Parathyroid adenoma (tissue), 2 donors: Measurements from ENCODE around the gene DNAAF8.

Experiments used
- H2AFZ ChIP-seq: fragments of 300-600 bp; sonication (generic); one replicate; pipeline ENCODE4 v1.7.0; 2017; ENCODE audit warnings: antibody characterized with exemption, mild to moderate bottlenecking
- H3K27ac ChIP-seq: fragments of 300-600 bp; sonication (generic); one replicate; pipeline ENCODE4 v1.7.0; 2017
- H3K27me3 ChIP-seq: fragments of 300-600 bp; sonication (generic); one replicate; pipeline ENCODE4 v1.7.0; 2017; ENCODE audit warnings: low read length; ENCODE audit not compliant: control insufficient read depth, insufficient read depth
- H3K36me3 ChIP-seq: fragments of 300-600 bp; sonication (generic); one replicate; pipeline ENCODE4 v1.7.0; 2017; ENCODE audit warnings: low read length; ENCODE audit not compliant: control insufficient read depth, insufficient read depth
- H3K4me1 ChIP-seq: fragments of 300-600 bp; sonication (generic); one replicate; pipeline ENCODE4 v1.7.0; 2017; ENCODE audit warnings: control low read depth
- H3K4me2 ChIP-seq: fragments of 300-600 bp; sonication (generic); one replicate; pipeline ENCODE4 v1.7.0; 2017; ENCODE audit warnings: low read length
- H3K4me3 ChIP-seq: fragments of 300-600 bp; sonication (generic); one replicate; pipeline ENCODE4 v1.7.0; 2017; ENCODE audit warnings: low read depth, low read length
- H3K79me2 ChIP-seq: fragments of 300-600 bp; sonication (generic); one replicate; pipeline ENCODE4 v1.7.0; 2017; ENCODE audit warnings: control low read depth
- H3K9ac ChIP-seq: fragments of 300-600 bp; sonication (generic); one replicate; pipeline ENCODE4 v1.7.0; 2017; ENCODE audit warnings: mild to moderate bottlenecking
- H3K9me3 ChIP-seq: fragments of 300-600 bp; sonication (generic); one replicate; pipeline ENCODE4 v1.7.0; 2017; ENCODE audit warnings: low read length; ENCODE audit not compliant: control insufficient read depth
- TF ChIP-seq, protein P1 (sequence below): fragments of 300-600 bp; sonication (generic); IDR thresholded peaks from one replicate; pipeline ENCODE4 v1.7.0; 2017; ENCODE audit warnings: antibody characterized with exemption, mild to moderate bottlenecking
- donor health status: primary hyperparathyroidism.

DNAAF8 gene

DNA sequence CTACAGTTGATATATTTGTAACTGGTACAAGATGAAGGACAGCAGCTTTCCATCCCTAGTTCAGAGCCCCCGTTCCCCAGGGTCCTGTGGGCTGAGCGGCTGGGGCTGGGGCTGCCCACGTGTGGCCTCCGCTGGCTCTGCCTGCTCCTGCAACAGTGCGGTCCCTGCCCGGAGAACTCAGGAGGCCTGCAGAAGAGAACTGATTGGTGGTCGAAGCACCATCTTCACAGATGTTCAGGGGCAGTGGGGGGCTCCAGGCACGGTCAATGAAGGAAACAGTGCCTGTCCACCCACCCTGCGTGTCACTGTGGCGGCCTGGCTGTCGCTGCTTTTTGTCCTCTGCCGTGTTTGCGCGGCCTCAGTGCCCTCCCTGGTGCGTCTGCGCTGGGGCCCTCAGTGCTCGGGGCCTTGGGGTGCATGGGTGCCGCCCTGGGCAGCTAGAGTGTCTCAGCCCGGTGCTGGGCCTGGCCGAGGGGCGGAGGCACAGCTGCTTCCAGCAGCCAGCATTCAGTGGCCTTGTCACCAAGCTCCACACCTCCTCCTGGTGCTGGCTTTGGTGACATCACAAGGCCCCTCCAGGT lies 45.2 kb upstream of the DNAAF8 start:
- no peak overlapping the region for H3K9ac ChIP-seq
- H3K36me3 ChIP-seq: no peaks in the 10 kb centered on the region
- no peaks in the 10 kb centered on the region for H3K9me3 ChIP-seq
- peaks cover 4% of the 10 kb centered on the region for H3K79me2 ChIP-seq
- no peak overlapping the region for H2AFZ ChIP-seq
- H3K4me2 ChIP-seq: no peak overlapping the region
- H3K4me1 ChIP-seq: no peaks in the 10 kb centered on the region
- H3K4me3 ChIP-seq: no peak overlapping the region
- TF ChIP-seq, protein P1, sequence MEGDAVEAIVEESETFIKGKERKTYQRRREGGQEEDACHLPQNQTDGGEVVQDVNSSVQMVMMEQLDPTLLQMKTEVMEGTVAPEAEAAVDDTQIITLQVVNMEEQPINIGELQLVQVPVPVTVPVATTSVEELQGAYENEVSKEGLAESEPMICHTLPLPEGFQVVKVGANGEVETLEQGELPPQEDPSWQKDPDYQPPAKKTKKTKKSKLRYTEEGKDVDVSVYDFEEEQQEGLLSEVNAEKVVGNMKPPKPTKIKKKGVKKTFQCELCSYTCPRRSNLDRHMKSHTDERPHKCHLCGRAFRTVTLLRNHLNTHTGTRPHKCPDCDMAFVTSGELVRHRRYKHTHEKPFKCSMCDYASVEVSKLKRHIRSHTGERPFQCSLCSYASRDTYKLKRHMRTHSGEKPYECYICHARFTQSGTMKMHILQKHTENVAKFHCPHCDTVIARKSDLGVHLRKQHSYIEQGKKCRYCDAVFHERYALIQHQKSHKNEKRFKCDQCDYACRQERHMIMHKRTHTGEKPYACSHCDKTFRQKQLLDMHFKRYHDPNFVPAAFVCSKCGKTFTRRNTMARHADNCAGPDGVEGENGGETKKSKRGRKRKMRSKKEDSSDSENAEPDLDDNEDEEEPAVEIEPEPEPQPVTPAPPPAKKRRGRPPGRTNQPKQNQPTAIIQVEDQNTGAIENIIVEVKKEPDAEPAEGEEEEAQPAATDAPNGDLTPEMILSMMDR: no peak
- H3K27ac ChIP-seq: no peak overlapping the region
- no peaks in the 10 kb centered on the region for H3K27me3 ChIP-seq

DNA sequence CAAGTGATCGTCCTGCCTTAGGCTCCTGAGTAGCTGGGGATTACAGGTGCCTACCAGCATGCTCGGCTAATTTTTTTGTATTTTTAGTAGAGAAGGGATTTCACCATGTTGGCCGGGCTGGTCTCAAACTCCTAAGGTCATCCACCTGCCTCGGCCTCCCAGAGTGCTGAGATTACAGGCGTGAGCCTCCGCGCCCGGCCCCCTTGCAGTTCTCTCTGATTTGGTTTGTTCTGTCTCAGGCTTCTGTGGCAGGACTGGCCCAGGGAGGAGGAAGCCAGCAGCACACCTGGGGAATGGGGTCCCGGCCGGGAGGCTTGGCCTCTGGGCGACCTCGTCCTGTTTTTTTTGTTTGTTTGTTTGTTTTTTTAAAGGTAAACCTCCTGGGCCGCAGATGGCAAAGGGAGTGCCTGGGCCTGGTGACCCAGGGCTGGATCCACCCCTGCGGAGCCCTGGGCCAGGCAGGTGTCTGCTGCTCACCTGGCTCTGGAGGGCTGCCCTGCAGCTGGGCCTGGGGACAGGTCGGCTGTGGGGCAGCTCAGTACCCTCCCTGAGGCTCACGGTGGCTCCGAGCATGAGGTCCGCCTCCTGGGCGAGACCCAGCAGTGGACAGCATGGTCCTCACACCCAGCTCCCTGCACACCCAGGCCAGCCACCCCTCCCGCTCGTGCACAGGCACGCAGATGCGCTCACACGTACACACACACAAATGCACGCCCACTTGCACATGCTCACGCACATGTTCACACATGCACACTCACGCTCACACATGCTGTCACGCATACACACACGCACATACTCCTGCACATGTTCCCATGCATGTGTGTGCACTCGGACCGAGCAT lies 44.3 kb upstream of the DNAAF8 start:
- Histone ChIP-seq H3K79me2 (no peaks in the 10 kb centered on the region), H3K27me3 (no peaks in the 10 kb centered on the region), H2AFZ (no peak overlapping the region), H3K4me1 (no peaks in the 10 kb centered on the region), H3K4me2 (no peak overlapping the region), H3K36me3 (no peaks in the 10 kb centered on the region), H3K9me3 (no peaks in the 10 kb centered on the region), H3K4me3 (no peak overlapping the region), H3K27ac (no peak overlapping the region), H3K9ac (no peak overlapping the region)
- TF ChIP-seq, protein P1: no peak

DNA sequence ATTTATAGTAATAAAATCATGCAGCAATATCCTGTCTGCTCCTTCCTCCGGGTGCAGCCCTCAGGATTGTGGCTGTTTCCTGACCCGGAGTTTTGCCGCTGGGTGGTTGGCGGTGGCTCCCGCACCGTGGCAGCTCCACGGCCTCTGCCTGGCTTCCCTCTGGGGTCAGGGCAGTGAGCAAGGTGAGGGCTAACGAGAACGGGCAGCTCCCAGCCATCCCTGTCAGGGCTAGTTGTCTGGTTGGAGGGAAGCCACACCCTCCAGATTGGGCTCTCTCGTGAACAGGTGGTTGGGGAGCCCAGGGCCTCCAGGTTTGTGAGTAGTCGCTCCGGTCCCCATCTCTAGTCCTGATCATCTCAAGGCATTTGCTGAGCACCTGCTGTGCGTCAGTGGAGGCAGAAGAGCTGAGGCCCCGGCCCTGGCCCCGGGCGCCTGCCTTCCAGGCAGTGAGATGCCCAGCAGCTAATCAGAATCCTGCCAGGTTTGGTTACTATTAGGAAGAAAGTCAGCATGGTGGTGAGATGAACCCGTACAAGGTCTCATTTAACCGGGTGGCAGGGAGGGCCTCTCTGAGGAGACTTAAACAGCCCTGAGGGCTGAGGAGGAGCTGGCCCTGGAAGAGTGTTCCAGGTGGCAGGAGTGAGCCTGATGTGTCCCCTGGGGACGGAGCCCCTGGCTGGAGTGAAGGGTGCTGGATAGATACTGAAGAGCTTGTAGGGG lies 43.2 kb upstream of the DNAAF8 start:
- no peak overlapping the region for H3K4me3 ChIP-seq
- H2AFZ ChIP-seq: no peak overlapping the region
- H3K79me2 ChIP-seq: no peaks in the 10 kb centered on the region

DNA sequence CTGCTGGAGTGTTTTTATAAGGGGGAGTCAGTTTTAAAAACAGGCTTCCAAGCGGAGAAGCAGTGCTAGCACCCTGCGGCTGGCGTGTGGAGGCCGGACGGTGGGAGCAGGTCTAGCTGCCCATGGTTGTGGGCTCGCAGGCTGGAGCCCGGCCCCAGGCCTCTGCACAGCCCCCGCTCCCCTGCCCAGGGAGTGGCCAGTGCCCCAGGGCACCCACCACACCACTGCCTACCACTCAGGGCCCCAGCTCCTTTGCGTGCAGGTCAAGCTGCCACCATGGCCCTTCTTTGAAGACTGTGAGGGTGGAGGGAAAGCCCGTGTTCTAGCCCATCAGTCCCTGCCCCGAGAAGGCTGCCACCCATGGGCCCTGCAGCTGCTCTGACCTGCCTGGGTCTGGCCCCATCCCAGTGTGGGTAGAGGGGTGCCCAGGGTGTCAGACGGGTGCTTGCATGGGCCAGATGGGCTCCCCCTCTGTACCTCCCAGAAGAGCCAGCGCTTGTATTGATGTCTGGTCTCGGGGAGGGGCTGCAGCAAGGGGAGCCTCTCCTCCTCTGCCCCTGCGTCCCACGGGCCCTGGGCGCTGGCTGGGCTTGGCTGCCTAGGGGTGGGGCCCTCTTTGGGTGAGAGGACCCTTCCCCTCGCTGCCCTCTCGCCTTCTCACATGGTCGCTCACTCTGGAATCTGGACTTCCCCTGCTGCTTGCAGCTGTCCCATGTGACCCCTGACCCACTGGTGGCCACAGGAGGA lies 42.5 kb upstream of the DNAAF8 start:
- Histone ChIP-seq H3K27me3 (no peaks in the 10 kb centered on the region), H3K4me2 (no peak overlapping the region), H3K9ac (no peak overlapping the region), H3K79me2 (no peaks in the 10 kb centered on the region), H3K36me3 (no peaks in the 10 kb centered on the region), H2AFZ (no peak overlapping the region), H3K27ac (no peak overlapping the region), H3K9me3 (no peaks in the 10 kb centered on the region), H3K4me1 (no peaks in the 10 kb centered on the region), H3K4me3 (no peak overlapping the region)
- TF ChIP-seq, protein P1: no peak

More for the DNA sequence above, 43.2 kb upstream of the DNAAF8 start:
- Histone ChIP-seq H3K4me1 (no peaks in the 10 kb centered on the region), H3K36me3 (no peaks in the 10 kb centered on the region), H3K4me2 (no peak overlapping the region), H3K27me3 (no peaks in the 10 kb centered on the region), H3K9ac (no peak overlapping the region), H3K9me3 (no peaks in the 10 kb centered on the region), H3K27ac (no peak overlapping the region)
- TF ChIP-seq, protein P1: no peak
